ENCODE measurements around the gene KIF1C. TPM values are rescaled to one million over a fixed set of nuclear protein-coding genes. Genes with fewer than 3 reads are reported as not detected.

Gene KIF1C
- total RNA-seq, 1 donor, result 54.6 TPM

GRCh38 chr17:4998027-4998731 is 429 bp downstream of the KIF1C start:
- Histone ChIP-seq H3K27me3 (ENCODE audit: insufficient read depth, low read length) (no peaks in the 10 kb centered on the region), H3K4me3 (ENCODE audit: insufficient read depth, low read length) (peak overlapping the region; percentile 96), H3K79me2 (ENCODE audit: insufficient read depth, low read length) (peaks cover 31% of the 10 kb centered on the region), H3K9me3 (ENCODE audit: low read depth, low read length) (no peaks in the 10 kb centered on the region), H3K27ac (ENCODE audit: low read depth, low read length) (peak overlapping the region; percentile 41), H3K36me3 (ENCODE audit: insufficient read depth, low read length) (peaks cover 22% of the 10 kb centered on the region), H3K4me2 (ENCODE audit: insufficient read depth, low read length) (peak overlapping the region; percentile 94), H3K4me1 (ENCODE audit: insufficient read depth, low read length) (peaks cover 24% of the 10 kb centered on the region), H4K20me1 (ENCODE audit: insufficient read depth, low read length) (peaks cover 24% of the 10 kb centered on the region), H2AFZ (ENCODE audit: low read length) (peak overlapping the region; percentile 59)
- TF ChIP-seq CTCF (IDR thresholded peaks at IDR 0.05; ENCODE audit: extremely low read depth, low read depth, low read length), result no peak
- DNase-seq (ENCODE audit: insufficient read length, low spot score, missing footprints), result peak; percentile 91

- peak overlapping the region; percentile 96 for H3K4me3 ChIP-seq (ENCODE audit: insufficient read depth, low read length)
- peaks cover 31% of the 10 kb centered on the region for H3K79me2 ChIP-seq (ENCODE audit: insufficient read depth, low read length)
- H3K4me2 ChIP-seq (ENCODE audit: insufficient read depth, low read length), result peak overlapping the region; percentile 94
- DNase-seq (ENCODE audit: insufficient read length, low spot score, missing footprints), result peak; percentile 87
- H3K9me3 ChIP-seq (ENCODE audit: low read depth, low read length), result no peaks in the 10 kb centered on the region
- peaks cover 24% of the 10 kb centered on the region for H4K20me1 ChIP-seq (ENCODE audit: insufficient read depth, low read length)
- no peak for TF ChIP-seq CTCF (IDR thresholded peaks at IDR 0.05; ENCODE audit: extremely low read depth, low read depth, low read length)
- no peaks in the 10 kb centered on the region for H3K27me3 ChIP-seq (ENCODE audit: insufficient read depth, low read length)
- H3K27ac ChIP-seq (ENCODE audit: low read depth, low read length), result peak overlapping the region; percentile 41
- H3K4me1 ChIP-seq (ENCODE audit: insufficient read depth, low read length), result peaks cover 24% of the 10 kb centered on the region
- peaks cover 25% of the 10 kb centered on the region for H3K36me3 ChIP-seq (ENCODE audit: insufficient read depth, low read length)
- H2AFZ ChIP-seq (ENCODE audit: low read length), result peak overlapping the region; percentile 59
Measured at GRCh38 chr17:4998732-4999429, 1.1 kb downstream of the KIF1C start.

- Histone ChIP-seq H3K27ac (ENCODE audit: low read depth, low read length) (no peak overlapping the region), H3K9me3 (ENCODE audit: low read depth, low read length) (no peaks in the 10 kb centered on the region), H2AFZ (ENCODE audit: low read length) (no peak overlapping the region), H3K4me2 (ENCODE audit: insufficient read depth, low read length) (peak overlapping the region; percentile 94), H3K4me3 (ENCODE audit: insufficient read depth, low read length) (peak overlapping the region; percentile 96), H3K4me1 (ENCODE audit: insufficient read depth, low read length) (peaks cover 24% of the 10 kb centered on the region), H3K79me2 (ENCODE audit: insufficient read depth, low read length) (peaks cover 31% of the 10 kb centered on the region), H3K36me3 (ENCODE audit: insufficient read depth, low read length) (peaks cover 32% of the 10 kb centered on the region), H4K20me1 (ENCODE audit: insufficient read depth, low read length) (peaks cover 24% of the 10 kb centered on the region), H3K27me3 (ENCODE audit: insufficient read depth, low read length) (no peaks in the 10 kb centered on the region)
- no peak for TF ChIP-seq CTCF (IDR thresholded peaks at IDR 0.05; ENCODE audit: extremely low read depth, low read depth, low read length)
- peak; percentile 79 for DNase-seq (ENCODE audit: insufficient read length, low spot score, missing footprints)
Measured at GRCh38 chr17:4999430-5000093, 1.8 kb downstream of the KIF1C start.

GRCh38 chr17:5000237-5000639 is 2.5 kb downstream of the KIF1C start:
- no peaks in the 10 kb centered on the region for H3K9me3 ChIP-seq (ENCODE audit: low read depth, low read length)
- no peak overlapping the region for H2AFZ ChIP-seq (ENCODE audit: low read length)
- H3K36me3 ChIP-seq (ENCODE audit: insufficient read depth, low read length), result peaks cover 39% of the 10 kb centered on the region
- TF ChIP-seq CTCF (IDR thresholded peaks at IDR 0.05; ENCODE audit: extremely low read depth, low read depth, low read length), result no peak
- H3K27ac ChIP-seq (ENCODE audit: low read depth, low read length), result no peak overlapping the region
- peak; percentile 85 for DNase-seq (ENCODE audit: insufficient read length, low spot score, missing footprints)
- H3K79me2 ChIP-seq (ENCODE audit: insufficient read depth, low read length), result peaks cover 31% of the 10 kb centered on the region
- peak overlapping the region; percentile 94 for H3K4me2 ChIP-seq (ENCODE audit: insufficient read depth, low read length)
- no peaks in the 10 kb centered on the region for H3K27me3 ChIP-seq (ENCODE audit: insufficient read depth, low read length)
- peaks cover 24% of the 10 kb centered on the region for H3K4me1 ChIP-seq (ENCODE audit: insufficient read depth, low read length)
- H3K4me3 ChIP-seq (ENCODE audit: insufficient read depth, low read length), result peak overlapping the region; percentile 16
- peaks cover 24% of the 10 kb centered on the region for H4K20me1 ChIP-seq (ENCODE audit: insufficient read depth, low read length)
